HG03159 (cell line): ENCODE measurements around the gene KLF15.

ENCODE experiments used
- ATAC-seq: cut with Tn5 transposase; IDR thresholded peaks from one replicate; pipeline ENCODE4 v1.9.1; 2021; ENCODE audit warnings: mild to moderate bottlenecking, moderate library complexity; ENCODE audit not compliant: unreplicated experiment

Gene KLF15

DNA sequence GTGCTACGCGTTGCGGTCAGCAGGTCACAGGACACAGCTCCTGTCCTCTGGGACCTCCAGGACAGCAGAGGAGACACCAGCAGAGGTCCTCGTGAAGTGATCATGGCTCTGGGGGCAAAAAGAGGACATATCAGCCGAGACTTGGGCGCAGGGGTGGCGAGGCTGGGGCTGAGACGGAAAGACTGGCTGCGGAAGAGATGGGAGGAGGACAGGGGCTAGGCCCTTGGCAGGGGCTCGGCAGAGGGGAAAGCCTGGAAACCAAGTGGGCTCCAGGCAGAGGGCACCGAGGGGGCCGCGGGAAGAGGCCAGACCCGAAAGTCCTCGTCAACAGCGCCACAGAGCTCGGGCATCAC, 32.6 kb upstream of the KLF15 start:
- no peak for ATAC-seq

DNA sequence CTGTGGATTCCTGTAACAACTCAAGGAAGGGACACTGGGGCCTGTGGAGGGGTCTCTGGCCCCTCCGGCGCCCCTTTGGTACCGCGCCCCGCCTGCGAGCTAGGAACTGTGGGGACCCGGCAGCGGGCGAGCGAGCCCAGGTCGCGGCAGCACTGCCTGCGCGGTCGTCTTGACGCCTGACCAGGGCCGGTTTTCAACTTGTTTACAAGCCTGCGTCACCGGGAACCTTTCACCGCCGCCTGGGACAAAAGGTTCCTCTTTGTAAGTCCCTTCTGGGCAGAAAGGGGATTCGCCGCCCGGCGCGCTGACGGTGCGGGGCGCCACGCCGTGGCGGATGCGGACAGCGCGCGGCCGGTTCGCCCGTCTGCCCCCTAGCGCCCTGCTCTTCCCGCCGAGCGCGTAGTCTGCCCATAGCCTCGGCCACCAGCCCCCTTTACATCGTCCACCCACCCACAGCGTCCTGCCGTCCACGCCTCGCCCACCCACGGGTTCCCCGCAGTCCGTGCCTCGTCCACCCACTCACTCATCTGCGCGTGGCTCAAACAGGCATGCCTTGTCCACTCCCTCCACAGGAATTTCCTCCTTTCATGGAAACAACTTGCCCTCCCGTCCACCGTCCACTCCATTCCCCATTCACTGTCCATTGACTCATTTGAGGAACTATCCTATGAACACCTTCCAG, 32.0 kb upstream of the KLF15 start:
- peak; percentile 73 for ATAC-seq

DNA sequence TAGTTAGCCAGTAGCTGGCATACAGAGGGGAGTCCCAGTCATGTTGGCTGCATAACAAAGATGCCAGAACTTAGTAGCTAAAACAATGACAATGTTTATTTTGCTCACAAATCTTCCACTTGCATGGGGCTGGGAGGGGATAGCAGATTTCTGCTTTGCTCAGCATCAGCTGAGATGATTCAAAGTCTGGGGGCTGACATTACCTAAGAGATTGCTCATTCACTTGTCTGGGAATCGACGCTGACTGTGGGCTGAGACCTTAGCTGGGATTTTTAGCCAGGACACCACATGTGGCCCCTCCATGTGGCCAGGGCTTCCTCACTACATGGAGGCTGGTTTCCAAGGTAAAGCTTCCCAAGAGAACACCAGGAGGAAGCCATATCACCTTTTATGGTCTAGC, 24.8 kb upstream of the KLF15 start:
- no peak for ATAC-seq

DNA sequence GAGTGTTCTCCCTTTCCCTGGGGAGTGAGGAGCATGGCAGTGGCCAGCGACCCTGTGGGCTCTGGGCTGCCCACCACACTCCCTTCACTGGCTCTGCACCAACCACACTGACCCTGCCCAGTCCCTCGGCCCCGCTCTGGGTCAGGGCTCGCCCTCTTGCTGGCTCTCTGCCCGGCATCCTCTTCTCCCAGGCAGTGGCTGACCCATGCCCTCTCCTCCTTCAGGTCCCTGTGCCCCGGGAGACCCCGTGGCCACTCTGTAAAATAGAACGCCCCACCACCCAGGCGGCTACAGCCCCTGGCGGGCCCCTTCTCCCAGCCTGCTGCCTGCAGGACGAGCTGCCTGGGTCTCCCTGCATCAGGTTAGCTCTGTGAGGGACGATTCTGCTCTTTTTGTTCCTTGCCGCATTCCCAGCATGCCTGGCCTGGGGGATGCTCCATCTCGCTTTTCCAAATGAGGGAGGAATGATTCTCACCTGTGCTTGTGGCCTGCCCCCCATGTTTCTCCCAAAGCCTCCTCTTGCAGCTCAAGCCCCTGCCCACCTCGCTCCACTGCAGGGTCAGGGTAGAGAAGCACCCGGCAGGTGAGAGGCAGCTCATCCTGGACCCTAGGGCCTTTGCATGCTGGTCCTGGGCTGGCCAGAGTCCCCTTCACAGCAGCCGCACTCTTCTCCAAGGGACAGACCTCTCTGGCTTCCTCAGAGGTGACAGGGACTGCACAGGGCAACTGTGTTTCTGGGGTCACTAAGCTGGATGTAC, 23.0 kb upstream of the KLF15 start:
- no peak for ATAC-seq

DNA sequence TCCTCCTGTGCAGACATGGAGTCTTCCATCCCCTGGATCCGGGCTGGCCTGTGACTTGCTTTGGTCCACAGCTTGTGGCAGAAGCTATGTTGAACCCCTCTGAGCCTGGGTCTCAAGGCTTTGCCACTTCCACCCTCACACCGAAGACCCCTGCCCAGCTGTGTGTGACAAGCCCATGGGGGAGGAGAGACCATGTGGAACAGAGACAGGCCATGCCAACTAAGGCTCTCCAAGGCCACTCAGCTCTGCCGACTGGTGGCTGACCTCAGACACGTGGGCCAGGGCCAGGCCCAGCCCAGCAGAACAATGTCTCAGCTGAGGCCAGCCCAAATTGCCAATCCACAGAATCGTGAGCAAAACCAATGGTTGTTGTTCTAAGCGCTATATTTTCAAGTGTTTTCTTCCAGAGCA, 21.1 kb upstream of the KLF15 start:
- no peak for ATAC-seq

DNA sequence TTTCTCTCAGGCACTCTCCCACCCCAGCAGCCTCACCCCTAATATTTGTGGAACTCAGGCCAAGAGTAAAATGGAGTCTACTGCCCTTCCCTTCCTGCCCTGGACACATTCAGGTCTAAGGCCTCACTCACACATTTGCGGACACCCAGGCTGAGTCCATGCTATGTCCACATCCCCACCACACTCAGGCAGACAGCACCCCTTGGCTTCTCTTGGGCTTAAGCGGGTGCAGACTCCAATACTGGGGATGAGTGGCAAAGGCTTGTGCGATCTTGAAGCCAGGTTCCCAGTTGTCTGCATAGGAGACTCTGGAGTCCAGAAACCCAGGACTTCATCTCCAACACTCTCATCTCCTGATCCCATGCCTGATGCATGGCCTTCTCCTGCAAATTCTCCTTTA, 20.0 kb upstream of the KLF15 start:
- no peak for ATAC-seq

DNA sequence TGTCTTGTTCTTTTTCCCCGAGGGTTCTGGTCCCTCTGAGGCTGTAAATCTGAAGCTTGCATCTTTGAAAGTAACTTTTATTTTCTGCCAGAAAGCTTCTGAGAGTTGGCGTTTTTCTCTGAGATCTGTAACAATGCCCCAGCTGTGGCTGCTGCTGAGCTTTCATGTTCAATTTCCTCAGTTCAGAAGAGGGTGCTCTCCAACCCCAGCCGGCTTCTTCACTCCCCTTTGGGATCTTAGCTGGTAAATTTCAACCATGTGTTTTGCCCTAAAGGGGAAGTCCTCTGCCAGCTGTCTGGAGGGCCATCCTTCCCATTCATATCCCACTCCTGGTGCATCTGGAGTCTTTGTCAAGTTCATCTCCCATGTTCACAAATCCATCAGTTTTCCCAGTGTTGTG, 19.2 kb upstream of the KLF15 start:
- ATAC-seq = no peak

DNA sequence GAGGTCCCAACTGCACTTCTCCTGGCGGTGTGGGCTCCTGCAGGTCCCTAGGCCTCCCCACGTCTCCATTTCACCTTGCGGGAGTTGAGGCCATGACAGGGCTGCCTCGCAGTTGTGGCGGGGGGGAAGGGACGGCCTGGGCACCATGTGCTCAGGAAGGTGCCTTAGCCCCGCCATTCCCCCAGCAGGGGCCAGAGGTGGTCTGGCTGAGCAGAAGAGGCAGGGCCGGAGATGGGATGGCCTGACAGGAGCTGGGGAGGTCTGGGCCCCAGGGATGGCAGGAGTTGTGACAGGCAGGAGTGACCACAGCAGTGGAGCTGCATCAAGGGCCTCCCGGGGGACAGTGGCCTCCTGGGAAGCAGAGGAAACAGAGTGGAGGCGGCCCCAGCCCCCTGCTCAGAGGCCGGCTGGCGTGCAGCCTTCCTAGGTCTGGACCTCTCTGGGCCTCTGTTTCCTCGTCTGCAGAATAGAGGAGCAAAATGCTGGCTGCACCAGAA, 18.7 kb upstream of the KLF15 start:
- ATAC-seq = no peak

DNA sequence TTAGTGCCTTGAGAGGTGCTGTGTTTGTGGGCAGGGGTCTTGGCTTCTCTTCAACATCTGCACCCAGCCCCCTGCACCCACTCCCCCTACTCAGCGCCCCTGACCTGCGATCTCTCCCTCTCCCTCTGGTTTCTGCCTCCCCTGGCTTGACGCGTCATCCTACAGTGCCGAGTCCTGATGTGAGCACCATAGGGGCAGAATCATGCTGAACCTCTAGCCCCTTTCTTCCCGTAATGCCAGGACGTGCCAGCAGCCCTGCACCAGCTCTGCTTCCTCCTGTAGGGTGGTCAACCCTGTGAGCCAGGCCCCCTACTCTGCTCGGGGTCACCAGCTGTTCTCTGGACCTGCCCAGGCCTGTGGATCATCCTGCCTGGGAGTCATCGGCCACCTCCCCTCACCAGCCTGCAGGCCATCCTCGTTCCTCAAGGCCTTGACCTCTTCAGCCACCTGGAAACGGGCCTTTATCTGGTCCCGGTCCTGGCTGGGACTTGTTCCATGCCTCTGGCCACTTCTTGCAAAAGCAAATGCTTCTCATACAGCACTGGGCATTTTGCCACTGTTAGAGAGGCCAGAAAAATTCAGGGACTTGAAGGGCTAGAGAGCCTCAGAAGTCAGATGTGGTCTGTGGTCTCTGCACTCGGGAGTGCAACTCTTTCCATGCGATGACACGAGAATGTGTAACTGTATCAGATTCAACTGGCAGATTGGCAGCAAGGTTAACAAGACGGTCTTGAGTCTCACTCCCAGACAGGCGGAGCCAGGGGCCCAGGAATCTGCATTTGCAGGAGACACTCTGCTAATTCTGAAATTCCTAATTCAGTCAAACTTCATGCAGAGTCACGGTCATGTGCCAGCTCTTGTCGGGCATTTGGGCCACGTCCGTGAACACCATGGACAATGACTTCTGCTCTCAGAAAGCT, 16.7 kb upstream of the KLF15 start:
- ATAC-seq = no peak

DNA sequence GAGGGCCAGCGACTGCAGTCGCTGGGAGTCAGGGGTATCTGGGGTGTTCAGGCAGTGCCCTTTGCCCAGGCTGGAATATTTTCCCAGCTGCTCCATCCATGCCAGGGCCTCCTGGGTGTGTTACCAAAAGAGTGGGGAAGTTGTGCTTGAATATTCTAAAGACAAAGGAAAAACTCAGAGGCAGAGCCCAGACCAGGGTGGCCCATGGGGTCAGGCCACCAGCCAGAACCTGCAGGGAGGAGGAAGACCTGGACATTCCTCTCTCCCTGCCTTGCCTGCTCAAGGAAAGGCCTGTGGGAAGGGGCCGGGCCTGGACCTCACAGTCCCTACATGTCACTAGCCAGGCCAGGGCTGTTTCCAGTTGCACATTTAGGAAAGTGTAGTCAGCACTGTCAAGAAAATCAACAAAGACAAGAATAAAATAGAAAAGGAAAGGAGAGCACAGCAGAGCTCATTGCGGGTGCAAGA, 16.0 kb upstream of the KLF15 start:
- ATAC-seq = no peak

DNA sequence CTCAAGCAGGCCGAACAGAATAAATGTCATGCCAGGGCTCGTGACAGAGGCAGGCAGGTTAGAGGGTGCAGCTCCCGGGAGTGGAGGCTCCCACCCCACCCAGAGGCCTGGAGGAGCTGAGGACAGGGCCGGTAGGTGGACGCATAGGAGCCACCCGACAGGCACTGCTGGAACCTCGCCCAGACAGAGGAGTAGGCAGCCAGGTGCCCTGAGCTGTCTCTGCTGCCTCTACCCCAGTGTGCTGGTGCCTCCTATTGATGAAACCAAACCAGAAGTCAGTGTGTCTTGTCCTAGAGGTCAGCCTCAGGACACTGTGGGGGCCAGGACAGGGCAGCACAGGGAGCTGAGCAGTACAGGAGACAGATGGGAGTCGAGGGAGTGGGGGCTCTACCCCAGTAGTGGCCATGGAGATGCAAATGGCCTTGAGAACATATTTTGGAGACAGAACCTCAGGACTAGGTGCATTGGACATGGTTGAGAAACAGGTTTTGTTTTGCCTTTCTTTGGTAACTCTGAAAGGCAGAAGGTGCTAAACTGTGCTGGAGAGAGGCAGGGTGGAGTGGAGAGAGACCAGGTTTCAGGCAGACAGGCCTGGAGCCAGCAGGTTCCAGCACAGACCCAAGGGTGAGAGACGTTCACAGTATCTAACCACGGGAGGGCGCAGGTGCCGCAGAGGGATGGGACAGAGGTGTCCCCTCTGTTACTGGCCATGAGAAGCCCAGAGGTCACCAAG, 15.4 kb upstream of the KLF15 start:
- no peak for ATAC-seq

DNA sequence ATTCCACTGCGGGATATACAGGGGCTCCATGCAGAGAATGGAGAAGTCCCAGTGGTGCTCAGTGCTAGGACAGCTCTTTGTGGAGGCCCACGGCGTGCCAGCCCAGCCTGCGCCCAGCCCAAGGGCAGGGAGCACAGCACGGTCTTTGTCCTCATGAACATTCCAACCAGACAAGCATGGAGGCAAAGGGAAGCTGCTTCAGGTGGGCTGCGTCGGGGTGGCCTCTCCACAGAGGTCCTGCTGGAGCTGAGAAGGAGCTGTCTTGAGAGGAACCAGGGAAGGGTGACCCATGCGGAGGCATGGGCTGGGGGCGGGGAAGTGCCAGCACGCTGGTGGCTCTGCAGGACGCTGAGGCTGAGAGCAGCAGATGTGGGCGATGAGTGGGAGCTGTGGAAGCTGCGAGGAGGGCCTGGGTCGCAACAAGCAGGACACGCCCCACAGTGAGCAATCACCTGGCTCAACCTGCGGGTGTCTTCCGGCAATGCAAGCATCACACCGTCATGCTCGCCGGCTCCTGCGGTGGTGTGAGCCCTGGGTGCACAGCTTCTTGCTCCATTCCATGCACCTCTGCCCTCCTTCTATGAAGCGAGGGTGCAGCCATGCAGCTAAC, 14.0 kb upstream of the KLF15 start:
- no peak for ATAC-seq

DNA sequence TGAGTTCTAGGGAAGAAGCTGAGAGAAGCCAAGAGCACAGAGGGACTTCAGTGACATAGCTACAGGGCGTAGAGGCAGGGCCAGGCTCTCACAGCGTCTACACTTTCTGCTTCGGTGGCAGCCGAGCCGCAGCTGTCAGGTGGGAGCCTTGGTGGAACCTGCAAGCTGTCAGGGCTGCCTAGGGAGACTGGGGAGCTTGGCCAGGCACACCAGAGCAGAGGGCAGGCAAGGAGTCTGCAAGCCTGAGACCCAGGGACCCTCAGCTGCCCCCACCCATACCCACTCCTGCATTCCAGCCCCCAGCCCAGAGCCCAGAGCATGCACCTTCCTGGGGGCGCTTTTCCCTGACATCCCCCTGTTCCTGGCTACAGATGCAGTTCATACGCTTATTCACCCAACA, 13.4 kb upstream of the KLF15 start:
- no peak for ATAC-seq

DNA sequence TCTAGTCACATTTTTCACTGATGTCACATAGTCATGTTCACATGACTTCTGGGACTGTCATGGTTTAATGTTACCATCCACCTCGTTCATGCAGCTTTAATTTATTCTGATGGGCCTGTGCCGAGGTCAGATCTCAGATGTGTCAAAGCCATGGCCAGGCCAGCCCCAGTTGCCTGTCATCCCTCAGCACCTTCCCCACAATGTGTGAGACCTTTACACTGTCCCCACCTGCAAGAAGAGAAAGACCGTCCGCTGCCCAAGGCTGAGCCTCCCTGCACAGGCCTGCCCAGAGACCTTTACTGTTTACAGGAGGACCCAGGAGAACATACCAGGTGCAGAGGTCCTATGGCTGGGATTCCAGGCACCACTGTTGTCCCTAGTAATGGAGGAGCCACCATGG, 12.8 kb upstream of the KLF15 start:
- ATAC-seq = no peak

DNA sequence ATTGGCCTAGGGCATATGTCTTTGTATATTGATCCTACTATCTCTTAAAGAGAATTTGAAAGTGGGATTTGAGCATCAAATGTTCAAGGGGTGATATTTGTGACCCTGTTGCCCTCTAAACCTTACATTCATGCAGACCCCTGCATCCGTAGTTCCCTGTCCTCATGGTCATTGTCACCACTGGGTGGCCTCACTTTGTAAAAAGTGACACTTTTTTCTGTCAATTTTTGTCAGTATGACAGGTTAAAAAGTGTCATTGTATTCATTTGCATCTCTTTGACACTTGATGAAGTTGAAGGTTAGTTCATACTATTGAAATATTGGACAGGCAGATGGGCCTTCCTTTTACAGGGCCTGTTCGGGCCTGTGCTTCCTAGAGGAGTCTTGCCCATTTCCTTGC, 12.3 kb upstream of the KLF15 start:
- ATAC-seq = no peak

DNA sequence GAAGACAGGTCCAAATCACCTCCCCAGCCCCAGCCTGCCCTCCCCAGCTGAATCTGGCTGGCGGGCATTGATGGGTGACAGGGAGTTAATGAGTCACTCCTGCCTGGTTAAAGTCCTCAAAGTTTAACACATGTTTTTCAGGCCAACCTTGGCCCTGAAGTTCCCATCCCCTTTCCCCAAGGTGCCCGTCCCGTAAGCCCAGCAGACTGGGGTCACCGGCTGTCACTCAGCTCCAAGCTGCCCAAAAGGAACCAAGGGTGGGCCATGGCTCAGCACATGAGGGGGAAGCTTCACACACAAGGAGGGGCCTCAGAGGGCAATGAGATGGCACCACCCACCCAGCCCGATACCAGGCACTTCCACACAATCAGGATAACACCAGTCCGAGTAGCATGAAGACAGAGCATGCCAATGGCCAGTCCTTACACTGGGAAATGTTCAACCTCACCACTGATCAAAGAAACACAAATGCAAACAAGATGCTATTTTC, 10.2 kb upstream of the KLF15 start:
- no peak for ATAC-seq

DNA sequence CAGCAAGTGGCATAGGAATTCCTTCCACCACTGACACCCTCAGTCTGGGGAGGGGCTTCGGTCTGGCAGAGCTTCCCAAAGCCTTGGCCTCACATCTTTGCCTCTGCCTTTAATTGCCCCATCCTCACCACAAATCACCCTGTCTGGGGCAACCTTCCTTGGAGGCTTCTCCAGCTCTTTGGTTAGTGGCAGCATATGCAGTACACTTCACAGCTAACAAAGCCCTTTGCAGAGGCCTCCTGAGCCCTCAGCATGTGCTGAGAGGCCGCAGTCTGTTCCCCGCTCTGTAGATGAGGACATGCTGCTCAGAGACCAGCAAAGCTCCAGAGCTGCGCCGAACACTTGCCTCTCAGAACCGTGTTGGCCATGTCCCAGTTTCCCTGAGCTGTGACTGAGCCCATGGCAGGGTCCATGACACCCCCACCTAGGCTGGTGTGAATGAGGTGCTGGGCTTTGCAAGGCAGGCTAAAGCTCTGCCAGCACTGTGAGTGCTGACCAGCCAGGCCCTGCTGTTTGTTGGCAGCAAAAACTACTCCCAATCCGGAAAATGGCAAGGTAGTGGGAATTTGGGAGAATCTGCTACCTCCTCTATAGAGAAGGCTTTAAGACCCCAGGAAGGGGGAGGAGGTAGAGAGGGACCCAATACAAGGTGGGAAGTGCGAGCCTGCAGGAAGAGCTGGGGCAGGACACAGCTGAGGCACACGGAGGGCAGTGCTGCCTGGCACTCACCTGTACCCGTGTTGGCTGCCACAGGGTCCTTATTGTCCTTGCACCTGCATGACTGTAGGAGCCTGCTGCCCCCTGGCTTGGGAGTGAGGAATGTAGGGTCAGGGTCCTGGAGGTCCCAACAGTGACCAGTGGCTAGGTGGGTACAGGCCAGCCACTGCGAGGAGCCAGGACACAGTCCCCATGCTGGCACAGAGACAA, 8.4 kb upstream of the KLF15 start:
- no peak for ATAC-seq

DNA sequence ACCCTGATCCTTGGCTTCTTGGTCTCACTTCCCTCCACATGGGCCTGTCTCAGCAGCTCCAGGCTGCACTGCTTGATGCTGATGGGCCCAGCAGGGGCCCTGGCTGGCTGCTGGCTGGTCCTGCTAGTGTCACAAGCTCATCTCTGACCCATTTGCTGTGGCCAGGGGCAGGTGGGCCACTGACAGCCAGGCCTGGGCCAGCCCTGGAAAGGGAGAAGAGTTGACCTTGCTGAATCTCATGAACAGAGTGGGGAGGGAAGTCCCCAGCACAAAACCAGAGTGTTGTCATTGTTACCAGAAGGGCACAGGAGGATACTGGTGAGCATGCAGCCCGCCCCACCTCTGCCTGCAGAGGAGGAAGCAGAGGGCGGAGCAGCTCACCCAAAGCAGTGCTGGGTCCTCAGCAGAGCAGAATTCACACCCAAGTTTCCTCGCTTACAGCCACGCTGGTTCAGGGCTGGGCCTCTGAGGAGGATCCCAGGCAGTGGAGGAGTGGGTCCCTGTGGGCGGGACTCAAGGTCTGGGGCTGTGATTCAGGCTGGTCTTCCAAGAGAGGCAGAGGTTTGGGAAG, 7.6 kb upstream of the KLF15 start:
- ATAC-seq = no peak
